ENCODE data around the gene CDH23.

- no peak for TF ChIP-seq CTCF (IDR thresholded peaks at IDR 0.05; ENCODE audit: low read depth, low read length, poor library complexity, severe bottlenecking)
- no peak for TF ChIP-seq EZH2phosphoT487 (IDR thresholded peaks at IDR 0.05; ENCODE audit: borderline replicate concordance, low read length)
Measured at GRCh38 chr10:71423250-71423649, 26.5 kb downstream of the CDH23 start.
